GM19328 (cell line): ENCODE data around the gene TMEM59L.
"Not testable (repeated sequence)": the region's sequence is repeated elsewhere in the genome, so short reads cannot be mapped to it uniquely, and the experiment has no call there.

Source experiments
- ATAC-seq: cut with Tn5 transposase; IDR thresholded peaks from one replicate; pipeline ENCODE4 v1.9.1; 2021; ENCODE audit warnings: mild to moderate bottlenecking, moderate library complexity; ENCODE audit not compliant: unreplicated experiment

The TMEM59L gene

DNA sequence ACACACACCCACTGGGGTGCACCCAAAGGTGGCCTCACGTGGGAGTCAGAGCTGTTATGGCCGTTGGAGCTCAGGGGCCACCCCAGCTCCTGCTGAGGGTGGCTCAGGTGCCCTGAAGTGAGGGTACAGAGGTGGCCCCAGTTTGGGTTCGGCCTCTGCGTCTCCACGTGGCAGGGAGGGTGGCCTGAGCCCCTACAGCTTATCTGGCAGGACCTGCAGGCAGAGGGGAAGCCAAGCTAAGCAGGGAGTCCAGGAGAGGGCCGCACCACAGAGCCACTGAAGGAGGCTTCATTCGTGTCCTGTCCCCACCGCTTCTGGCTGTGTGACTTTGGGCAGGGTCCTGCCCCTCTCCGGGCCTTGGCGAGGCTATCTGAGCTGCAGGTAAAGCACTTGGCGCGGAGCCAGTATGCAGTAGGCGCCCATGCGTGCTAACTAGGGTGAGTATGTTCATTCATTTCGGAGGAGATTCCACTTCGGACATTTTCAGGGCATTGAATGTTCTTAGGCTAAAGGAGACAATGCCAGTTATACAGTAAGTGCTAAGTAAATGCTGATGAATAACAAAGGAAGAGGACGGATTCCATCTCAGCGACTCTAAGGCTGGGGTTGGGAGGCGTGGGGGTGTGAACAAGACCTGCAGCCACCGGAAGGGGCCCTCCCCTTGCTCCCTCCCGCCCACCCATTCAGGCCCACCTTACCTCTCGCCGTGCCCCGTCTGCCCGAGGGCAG is 19.1 kb upstream of the TMEM59L start:
- ATAC-seq = no peak

- ATAC-seq = no peak
These were observed 18.4 kb upstream of the TMEM59L start for GRCh38 chr19:18594096-18594823.

GRCh38 chr19:18594824-18595373 is 17.8 kb upstream of the TMEM59L start:
- ATAC-seq = no peak

DNA sequence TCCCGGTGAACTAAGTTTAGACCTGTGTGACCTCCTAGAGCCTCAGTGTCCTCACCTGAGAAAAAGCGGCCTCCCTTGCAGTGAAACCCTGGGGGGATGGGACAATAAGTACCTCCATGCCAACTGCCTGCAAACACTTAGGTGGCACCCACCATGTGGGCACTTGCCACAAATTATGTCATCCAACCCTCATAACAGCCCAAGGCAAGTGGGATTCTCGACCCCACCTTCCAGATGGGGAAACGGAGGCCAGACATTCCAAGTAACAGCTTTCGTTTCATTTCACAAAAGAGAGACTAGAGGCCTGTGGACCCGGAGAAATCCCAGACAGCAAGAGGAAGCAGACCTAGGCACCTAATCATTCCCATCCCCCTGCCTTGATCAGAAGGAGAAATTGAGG is 17.2 kb upstream of the TMEM59L start:
- ATAC-seq = no peak

- no peak for ATAC-seq
These were observed 15.9 kb upstream of the TMEM59L start for GRCh38 chr19:18596752-18597157.

GRCh38 chr19:18597809-18598660 is 14.6 kb upstream of the TMEM59L start:
- no peak for ATAC-seq

DNA sequence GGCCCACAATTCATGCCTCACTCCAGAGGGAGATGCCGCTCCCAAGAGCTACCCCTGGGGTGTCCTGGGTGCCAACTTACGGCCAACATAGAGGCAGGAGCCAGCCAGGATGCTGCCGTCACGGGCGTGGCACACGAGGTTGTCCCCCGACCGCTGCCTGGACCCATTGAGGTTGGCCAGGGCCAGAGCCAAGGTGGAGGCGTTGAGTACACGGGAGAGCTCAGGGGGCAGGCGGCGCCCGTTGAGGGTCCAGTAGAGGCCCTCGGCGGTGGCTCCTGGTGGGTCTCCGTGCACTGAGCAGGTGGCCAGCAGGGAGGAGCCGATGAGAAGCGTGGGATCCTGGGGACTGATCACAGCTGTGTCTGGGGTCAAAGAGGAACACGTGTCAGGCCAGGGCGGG is 13.2 kb upstream of the TMEM59L start:
- no peak for ATAC-seq

DNA sequence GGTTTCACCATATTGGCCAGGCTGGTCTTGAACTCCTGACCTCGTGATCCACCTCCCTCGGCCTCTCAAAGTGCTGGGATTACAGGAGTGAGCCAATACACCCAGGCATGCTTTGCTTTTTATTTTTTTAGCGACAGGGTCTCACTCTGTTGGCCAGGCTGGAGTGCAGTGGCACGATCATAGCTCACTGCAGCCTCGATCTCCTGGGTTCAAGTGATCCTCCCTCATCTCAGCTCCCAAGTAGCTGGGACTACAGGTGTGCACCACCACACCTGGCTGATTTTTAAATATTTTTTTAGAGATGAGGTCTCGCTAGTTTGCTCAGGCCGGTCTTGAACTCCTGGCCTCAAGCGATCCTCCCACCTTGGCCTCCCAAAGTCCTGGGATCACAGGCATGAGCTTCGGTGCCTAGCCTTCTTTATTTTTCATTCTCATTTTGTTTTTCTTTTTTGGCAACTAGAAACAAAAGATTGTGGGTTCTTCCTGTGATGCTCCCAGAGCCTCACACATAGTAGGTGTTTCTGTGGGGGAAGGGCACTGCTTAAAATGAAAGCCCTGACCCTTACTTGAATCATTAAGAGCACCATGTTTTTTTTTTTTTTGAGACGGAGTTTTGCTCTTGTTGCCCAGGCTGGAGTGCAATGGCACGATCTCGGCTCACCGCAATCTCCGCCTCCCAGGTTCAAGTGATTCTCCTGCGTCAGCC is 11.8 kb upstream of the TMEM59L start:
- ATAC-seq = not testable (repeated sequence)

DNA sequence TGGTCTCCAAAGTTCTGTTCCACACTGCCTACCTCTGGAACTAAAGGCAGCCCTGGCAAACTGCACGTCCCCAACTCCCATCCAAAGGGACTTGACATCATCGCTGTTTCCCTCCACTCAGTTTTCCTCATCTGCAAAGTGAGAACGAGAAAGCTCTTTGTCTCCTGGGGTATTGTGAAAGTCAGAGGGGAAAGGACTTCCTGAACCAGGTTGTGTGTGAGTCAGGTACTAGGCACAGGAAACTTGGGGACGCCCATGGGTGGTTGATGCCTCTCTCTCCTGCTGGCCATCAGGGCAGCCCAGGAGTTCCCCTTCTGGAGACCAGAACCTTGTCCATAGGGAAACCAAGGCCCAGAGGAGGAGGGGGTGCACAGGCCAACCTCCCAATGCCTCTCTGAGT is 10.8 kb upstream of the TMEM59L start:
- ATAC-seq = no peak

DNA sequence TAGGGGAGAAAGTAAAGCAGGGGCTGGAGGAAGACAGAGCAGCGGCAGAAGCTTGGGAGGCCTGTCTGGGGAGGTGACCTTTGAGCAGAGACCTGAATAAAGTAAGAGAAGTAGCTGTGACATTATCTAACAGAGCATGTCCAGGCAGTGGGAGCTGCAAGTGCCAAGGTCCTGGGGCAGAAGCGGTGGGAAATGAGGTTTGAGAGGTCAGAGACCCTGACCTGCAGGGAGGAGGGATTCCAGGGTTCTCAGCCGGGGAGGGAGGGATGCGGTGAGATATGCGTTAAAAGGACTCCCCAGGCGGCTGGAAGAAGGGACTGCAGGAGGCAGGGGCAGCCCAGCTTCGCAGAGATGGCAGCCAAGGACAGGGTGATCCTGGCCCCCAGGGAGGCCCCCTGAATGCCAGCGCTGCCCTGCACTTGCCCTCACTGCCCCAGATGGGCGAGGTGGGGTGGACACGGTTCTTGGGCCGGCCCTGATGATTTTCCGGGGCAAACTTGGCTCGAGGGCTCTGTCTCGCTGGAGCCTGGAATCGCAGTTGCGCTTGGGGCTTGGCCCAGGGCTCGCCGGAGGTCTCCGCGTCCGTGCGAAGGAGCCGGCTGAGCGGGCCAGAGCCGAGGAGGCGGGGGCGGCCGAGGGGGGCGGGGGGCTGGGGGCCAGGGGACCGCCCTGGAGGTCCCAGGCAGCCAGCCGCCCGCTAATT is 9.3 kb upstream of the TMEM59L start:
- no peak for ATAC-seq

DNA sequence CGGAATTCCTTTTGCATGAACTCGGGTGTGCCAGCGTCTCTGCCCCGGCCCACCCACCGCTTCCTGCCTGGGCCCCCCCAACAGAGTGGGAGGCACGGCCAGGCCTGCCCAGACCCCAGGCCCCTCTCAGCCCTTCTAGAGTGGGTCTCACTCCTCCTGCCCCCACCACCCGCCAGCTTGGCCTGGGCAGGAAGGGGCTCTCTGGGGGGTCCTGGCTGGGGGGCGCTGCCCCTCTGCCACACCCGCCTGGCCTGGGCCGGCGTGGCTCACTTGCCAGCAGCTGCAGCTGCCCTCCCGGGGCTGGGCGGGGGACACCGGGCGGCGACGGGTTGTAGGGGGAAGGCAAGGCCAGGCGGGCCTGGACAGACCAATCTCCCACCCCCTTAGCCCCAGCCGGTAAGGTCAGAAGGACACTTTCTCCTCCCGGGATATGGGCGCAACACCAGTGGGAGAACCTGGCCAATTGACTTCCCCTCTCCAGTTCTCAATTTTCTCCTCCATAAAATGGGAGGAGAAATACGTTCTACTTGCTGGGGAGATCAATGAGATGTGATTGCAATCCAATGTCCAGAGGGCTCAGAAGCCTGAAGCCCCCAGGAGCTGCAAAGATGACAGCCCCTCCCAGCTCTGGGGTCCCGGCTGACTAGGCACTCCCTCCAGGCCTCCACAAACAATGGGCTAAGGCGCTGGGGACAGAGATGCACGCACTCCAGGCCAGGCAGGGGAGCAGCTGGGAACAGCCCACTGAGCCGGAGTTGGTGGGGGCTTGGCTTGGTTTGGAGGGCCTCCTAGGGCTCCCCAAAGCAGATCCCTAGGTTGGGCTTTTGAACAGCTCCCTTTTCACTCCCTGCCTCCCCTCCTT is 8.5 kb upstream of the TMEM59L start:
- no peak for ATAC-seq

- no peak for ATAC-seq
These were observed 7.9 kb upstream of the TMEM59L start for GRCh38 chr19:18604820-18605159.

DNA sequence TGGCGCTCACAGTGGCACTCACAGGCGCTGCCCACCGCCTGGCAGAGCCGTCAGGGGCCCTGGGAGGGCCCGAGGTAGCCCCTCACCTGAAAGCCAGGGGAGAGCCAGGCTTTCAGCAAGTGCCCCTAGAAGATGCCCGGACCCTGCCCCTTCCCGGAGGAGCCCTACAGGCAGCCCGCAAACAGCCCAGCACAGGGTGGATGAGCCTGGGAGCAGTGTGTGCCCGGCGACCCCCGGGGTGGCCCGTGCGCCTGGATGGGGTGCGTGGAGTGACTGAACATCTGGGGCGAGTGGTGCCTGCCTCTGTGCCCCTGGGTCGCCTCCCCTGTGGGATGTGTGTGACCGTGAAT is 7.5 kb upstream of the TMEM59L start:
- no peak for ATAC-seq

DNA sequence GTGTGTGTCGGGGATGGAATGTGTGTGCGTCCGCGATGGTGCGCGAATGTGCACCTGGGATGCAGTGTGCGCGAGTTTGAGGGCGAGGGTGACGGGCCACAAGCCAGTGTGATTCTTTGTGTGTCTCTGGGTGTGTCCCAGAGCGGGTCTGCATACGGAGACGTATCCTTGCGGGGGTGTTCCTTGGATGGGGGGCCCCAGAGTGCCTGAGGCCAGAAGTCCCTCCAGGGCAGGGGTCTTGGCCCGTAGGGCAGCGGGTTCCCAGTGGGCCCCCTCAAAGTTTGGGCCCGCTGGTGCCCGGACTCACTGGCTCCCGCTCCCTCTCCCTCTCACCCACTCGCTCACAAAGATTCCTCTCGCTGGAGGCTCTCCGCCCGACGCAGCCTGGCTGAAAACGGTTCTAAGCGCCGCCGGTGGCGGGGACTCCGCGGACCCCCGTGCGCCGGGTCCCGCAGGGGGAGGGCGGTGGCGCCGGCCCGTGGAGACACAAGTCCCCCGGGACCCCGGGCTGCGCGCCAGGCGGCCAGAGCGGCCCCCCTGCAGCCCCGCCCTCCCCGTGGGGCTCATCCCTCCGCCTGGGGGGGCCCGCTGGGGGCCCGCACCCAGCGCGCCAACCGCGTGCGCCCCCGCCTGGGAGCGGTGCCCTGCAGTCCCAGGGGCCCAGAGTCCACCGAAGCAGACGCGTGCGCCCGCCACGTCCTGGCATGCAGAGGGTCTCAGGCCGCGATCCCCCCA is 7.0 kb upstream of the TMEM59L start:
- no peak for ATAC-seq

GRCh38 chr19:18606281-18607225 is 6.1 kb upstream of the TMEM59L start, which contains the start of gene CRLF1:
Gene CRLF1, minus strand, starts transcription at chr19:18606799. Its CDS starts 143 bp downstream, at chr19:18606656.
- no peak for ATAC-seq

- no peak for ATAC-seq
These were observed 5.2 kb upstream of the TMEM59L start for GRCh38 chr19:18607226-18608101.
